ENCODE measurements around the gene ZCCHC24. TPM values are rescaled to one million over a fixed set of nuclear protein-coding genes. Genes with fewer than 3 reads are reported as not detected.

The ZCCHC24 gene
- total RNA-seq, 4 donors from 2014 or later, result 37.6 to 75.7 (median 48.7) TPM

GRCh38 chr10:79347894-79348639 is 97.4 kb downstream of the ZCCHC24 start:
- TF ChIP-seq, protein P1, sequence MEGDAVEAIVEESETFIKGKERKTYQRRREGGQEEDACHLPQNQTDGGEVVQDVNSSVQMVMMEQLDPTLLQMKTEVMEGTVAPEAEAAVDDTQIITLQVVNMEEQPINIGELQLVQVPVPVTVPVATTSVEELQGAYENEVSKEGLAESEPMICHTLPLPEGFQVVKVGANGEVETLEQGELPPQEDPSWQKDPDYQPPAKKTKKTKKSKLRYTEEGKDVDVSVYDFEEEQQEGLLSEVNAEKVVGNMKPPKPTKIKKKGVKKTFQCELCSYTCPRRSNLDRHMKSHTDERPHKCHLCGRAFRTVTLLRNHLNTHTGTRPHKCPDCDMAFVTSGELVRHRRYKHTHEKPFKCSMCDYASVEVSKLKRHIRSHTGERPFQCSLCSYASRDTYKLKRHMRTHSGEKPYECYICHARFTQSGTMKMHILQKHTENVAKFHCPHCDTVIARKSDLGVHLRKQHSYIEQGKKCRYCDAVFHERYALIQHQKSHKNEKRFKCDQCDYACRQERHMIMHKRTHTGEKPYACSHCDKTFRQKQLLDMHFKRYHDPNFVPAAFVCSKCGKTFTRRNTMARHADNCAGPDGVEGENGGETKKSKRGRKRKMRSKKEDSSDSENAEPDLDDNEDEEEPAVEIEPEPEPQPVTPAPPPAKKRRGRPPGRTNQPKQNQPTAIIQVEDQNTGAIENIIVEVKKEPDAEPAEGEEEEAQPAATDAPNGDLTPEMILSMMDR (IDR thresholded peaks at IDR 0.05; ENCODE audit: low read depth), result no peak

DNA sequence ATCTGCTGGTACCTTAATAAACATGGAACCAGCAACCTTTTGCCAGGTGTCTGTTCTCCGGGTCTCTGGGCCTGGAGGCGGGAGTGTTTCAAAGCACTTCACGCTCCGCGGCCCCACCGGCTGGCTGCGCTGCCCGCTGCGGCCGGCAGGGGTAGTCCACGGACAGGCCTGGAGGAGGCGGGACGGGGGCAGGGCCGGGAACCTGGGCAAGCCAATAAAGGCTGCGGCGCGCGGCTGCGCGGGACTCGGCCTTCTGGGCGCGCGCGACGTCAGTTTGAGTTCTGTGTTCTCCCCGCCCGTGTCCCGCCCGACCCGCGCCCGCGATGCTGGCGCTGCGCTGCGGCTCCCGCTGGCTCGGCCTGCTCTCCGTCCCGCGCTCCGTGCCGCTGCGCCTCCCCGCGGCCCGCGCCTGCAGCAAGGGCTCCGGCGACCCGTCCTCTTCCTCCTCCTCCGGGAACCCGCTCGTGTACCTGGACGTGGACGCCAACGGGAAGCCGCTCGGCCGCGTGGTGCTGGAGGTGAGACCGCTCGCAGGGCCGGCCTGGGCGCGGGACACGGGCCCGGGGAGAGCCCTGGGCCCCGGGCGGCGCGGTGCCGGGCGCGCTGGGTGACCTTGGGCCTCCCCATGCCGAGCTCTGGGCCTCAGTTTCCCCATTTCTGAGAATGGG is 98.1 kb downstream of the ZCCHC24 start, which contains the start of gene PPIF:
Gene PPIF, plus strand, starts transcription at position 244 of the 668 bp plus-strand sequence. Its CDS starts 80 bp downstream, at position 324.
- TF ChIP-seq, protein P1 (IDR thresholded peaks at IDR 0.05; ENCODE audit: low read depth), result no peak

DNA sequence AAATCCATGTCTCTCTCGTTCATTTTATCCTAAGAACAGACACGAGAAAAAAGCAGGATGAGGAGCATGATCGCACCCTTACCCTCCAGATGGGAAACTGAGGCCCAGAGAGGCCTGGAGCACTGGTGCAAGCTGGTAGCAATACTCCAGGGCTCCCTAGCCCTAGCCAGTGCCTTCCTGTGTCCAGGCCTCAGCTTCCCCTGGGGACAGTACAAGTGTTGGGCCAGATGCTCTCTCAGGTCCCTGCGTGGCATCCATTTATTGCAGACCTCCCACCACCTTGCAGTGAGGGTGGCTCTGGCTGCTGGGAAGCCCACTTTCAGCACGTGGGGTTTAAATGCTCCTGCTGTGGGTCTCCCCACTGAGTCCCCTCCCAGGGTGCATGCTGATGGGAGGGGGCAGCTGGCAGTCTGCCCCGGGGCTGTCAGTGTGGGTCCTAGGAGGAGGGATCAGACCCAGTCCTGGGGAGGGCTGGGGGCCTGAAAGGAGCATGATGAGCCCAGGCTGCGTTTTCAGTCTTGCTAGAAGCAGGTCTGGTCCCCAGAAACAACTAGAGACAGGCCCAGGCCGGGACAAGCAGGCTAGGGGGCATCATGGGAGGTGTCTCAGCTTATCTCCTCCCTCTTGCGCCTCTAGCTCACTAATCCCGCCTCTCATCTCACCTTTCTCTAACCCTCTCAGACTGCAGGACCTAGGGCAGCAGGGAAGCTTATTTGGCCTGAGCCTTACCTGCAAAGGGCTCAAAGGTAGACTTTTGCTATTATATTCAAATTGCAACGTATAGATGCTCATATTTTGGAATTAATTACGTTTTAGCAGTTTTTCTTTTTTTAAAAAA is 98.8 kb downstream of the ZCCHC24 start:
- TF ChIP-seq, protein P1 (IDR thresholded peaks at IDR 0.05; ENCODE audit: low read depth), result no peak

GRCh38 chr10:79346012-79346340 is 99.4 kb downstream of the ZCCHC24 start:
- TF ChIP-seq, protein P1 (IDR thresholded peaks at IDR 0.05; ENCODE audit: low read depth), result no peak

- TF ChIP-seq, protein P1 (IDR thresholded peaks at IDR 0.05; ENCODE audit: low read depth), result no peak
Measured at GRCh38 chr10:79345241-79346011, 100.0 kb downstream of the ZCCHC24 start.

DNA sequence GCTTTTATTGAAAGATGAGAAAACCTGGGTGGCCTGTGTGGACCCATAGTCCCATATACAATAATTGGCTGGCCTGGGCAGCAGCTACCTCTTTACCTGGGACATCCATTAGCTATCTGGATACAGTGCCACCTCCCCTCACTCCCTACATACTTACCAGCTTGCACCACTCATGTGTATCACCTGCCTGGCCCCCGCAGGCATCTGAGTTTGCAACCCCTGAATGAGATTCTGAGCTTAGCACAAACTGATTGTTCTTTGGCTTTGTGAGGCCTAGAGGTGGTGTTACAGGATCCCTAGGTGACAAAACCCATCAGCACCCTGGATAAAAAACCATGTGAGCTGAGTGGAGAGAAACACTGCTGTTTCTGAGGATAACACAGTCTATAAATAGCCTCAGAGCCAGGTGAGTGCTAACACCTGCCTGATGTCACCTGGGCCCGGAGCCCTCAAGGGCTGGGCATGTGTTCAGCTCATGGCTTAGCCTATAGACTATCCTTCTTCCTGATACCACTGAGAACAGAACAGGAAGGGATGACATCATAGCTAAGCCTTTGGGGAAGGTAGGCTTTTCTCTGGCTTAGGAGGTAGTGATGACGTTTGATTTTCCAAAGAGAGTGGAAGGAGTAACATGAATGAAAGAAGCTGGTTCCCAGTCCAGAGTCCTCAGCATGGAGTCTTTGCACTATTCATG is 100.8 kb downstream of the ZCCHC24 start:
- TF ChIP-seq, protein P1 (IDR thresholded peaks at IDR 0.05; ENCODE audit: low read depth), result no peak
